GM03348 (cell line): ENCODE data around the gene TSPEAR.
"Not testable (repeated sequence)": the region's sequence is repeated elsewhere in the genome, so short reads cannot be mapped to it uniquely, and the experiment has no call there.

Experiments used
- DNase-seq: peaks from one replicate; pipeline ENCODE4 v3.0.0; 2012; ENCODE audit warnings: low spot score

TSPEAR gene

DNA sequence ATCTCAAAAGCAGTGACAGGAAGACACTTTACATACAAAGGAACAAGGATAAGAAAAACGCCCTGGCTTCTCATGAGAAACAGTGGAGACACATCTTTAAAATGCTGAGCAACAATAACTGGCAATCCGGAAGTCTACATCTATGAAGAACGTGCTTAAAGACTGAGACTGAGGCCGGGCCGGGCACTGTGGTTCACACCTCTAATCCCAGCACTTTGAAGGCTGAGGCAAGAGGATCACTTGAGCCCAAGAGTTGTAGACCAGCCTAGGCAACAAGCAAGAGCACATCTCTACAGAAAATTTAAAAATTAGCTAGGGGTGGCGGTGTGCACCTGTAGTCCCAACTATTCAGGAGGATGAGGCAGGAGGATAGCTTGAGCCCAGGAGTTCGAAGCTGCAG, 27.3 kb downstream of the TSPEAR start:
- DNase-seq, result no peak

DNA sequence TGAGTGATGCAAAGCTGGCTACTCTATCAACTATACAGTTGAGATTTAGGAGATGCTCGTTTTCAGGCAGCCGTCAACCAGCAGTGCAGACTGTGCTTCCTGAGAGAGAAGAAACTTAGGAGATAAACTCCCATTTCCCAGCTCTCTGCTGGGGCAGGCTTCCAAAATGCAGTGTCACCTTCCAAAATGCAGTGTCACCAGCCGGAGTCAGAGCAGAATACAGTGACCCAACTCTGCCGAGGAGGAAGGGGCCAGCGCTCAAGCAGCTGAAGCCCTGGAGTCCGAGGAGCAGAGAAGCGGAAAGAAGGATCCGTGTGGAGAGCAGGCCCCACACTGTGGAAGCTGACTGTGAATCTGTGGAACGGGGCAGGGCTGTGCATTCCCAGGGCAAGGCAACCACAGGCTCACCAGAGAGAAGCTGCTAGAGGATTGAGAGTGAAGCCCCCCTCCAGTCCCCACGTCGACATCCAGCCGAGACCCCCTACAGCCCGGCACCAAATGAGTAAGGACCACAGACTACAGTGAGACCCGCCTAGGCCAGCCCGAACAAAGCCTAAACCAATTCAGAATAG, 28.7 kb downstream of the TSPEAR start:
- DNase-seq, result no peak

DNA sequence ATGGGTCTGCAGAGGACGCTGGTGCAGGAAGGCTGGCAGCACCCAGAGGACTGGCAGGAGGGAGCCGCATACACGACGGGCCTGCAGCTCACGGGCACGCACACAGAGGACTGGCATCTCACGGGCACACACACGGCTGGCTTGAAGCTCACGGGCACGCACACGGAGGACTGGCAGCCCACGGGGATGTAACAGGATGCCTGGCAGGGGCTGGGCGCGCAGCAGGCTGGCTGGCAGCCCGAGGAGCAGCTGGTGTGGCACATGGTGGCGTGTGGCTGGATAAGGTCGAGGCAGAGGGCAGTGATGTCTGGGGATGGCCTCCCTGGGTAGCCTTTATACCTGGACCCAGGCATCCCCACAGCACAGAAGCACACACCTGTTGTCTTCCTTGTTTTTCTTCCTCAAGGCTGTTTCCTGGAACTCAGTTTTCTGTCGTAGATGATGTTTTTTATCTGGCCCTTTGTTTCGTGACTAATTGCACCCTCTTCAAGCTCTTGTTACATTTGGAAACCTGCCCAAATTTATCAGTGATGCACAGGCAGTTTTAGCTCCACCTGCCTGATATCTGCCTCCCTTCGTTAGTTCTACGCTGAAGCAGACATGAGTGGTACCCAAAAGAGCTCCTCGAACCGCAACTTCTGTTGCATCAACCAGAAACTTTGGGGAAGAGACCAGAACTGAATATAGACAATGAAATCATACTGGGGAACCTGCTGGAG, 29.4 kb downstream of the TSPEAR start, which contains the start of gene KRTAP12-1:
Gene KRTAP12-1 (minus strand): TSS at position 303 of the 719 bp plus-strand sequence. CDS start 40 bp downstream, at position 263.
- DNase-seq, result no peak

DNA sequence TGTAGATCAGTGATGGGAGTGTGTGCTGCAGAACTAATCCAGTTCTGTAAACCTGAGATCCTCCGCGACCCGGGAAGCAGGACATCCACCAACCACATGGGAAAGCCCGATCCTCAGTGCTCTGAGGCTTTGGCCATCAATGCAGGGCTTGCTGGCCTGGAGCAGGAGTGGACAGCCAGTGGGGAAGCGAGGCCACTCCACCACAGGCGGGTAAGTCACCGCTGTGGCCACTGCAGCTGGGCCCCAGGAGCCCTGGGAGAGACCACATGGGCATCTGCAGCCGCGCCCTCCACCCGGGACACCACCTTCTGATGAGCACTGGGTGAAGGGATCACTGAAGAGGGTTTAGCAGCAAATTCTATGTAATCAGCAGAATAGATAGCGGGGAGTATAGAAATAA, 30.2 kb downstream of the TSPEAR start:
- no peak for DNase-seq

DNA sequence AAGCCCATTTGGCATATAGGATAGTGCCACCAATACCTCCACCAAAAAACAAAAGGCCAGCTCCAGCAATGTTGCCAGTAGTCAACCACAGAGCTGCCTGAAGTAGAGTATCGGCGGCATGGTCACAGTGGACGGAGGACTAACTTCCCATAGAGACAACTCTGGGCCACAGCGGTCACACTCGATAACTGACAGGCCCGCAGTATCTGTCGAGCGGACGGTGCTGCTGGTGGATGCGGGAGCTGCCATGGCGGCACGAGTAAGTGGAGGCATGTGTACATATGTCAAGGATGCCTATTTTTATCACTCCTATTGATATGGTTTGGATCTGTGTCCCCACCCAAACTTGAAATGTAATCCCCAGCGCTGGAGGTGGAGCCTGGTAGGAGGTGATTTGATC, 33.5 kb downstream of the TSPEAR start:
- no peak for DNase-seq

DNA sequence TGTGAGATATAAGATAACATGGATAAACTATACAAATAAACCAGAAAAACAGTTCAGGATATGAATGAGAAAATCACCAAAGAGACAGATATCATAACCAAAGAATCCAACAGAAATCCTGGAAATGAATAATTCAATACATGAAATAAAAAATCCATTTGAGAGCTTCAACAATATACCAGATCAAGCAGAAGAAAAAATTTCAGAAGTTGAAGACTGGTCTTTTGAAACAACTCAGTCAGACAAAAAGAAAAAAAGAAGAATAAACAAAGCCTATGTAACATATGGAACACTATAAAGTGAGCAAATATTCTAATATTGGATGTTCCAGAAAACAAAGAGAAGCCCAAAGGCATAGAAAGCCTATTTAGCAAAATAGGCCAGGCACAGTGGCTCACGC, 39.5 kb downstream of the TSPEAR start:
- no peak for DNase-seq

DNA sequence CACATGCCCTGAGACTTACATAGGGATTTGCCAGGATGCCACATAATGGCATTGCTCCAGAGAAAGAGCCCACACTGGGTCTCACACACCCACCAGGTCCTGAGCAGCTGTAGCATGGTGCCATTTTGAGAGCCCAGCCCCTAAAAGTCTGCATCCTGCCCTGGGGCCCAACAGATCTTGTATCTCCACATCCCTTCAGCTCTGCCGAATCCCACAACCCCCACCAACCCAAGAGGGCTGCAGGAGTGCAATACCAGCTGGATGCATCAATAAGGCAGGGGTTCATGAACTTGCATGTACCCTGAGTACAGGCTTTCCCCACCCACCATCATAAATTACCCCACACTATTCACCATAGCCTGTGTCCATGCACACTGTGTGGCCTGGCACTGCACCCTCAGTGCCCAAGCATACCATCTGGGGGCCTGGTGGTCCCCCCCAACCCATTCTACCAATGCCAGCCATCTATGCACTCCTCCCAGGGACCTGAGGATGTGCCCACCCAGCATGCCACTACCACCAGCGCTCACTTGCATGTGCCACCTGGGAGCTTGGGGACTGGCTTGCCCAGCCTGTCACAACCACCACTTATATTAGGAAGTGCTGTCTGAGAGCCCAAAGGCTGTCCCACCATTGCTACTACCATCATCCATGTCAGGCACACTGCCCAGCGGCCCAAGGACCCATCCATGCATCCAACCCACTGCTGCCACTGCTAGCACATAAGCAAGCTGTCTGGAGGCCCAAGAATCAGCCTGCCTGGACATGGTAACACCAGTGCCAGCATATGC, 40.5 kb downstream of the TSPEAR start:
- DNase-seq, result no peak

DNA sequence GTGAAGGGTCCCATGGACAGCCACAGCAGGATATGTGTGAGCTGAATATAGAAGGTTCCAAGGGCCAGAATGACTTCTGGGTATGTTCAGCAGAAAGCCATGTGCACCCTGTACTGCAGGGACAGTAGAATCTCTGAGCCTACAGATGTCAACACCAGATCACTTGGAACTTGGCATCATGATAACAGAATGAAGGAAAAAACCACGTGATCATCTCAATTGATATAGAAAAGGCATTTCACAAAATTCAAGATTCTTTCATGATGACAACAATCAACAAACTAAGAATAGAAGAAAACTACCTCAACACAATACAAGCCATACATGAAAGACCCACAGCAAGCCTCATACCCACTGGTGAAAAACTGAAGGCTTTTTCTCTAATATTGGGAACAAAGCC, 43.8 kb downstream of the TSPEAR start:
- DNase-seq, result no peak

DNA sequence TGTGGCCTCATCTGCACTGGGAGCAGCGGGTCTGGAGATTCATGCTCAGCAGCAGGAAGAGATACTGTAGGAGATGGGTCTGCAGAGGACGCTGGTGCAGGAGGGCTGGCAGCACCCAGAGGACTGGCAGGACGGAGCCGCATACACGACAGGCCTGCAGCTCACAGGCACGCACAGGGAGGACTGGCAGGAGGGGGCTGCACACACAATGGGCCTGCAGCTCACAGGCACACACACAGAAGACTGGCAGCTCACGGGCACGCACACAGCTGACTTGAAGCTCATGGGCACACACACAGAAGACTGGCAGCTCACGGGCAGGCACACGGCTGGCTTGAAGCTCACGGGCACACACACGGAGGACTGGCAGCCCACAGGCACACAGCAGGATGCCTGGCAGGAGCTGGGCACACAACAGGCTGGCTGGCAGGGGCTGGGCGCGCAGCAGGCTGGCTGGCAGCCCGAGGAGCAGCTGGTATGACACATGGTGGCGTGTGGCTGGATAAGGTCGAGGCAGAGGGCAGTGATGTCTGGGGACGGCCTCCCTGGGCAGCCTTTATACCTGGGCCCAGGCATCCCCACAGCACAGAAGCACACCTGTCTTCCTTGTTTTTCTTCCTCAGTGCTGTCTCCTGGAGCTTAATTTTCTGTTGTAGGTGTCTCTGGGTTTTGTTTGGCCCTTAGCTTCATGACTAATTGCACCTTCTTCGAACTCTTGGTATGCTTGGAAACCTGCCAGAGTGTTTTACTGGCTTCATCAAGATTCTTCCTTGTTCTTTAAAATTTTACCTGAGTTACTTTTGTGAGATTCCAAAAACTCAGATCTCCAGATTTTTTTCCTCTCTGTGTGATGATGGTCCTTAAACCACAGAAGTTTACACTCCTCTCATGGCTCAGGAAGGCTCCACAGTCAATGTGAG, 44.7 kb downstream of the TSPEAR start, which contains the start of gene KRTAP12-2:
Gene KRTAP12-2 (minus strand): TSS at position 527 of the 920 bp plus-strand sequence. CDS start 41 bp downstream, at position 486.
- DNase-seq, result no peak

DNA sequence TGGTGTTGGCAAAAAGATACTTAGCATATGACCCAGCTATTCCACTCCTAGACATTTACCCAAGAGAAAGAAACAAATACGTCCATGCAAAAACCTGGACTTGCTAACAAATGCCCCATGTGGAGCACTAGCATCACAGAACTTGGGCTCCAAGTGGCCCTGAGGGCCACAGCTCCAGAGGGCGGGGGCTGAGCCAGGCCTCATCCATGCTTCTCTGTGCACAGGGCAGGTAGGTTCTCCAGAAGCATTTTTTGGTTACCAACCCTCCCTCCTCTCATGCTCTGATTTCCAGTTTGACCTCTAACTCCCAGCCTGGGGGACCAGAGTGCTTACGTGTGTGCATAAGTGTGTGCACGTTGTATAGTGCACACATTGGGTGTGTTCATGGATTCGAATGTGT, 46.7 kb downstream of the TSPEAR start:
- no peak for DNase-seq

DNA sequence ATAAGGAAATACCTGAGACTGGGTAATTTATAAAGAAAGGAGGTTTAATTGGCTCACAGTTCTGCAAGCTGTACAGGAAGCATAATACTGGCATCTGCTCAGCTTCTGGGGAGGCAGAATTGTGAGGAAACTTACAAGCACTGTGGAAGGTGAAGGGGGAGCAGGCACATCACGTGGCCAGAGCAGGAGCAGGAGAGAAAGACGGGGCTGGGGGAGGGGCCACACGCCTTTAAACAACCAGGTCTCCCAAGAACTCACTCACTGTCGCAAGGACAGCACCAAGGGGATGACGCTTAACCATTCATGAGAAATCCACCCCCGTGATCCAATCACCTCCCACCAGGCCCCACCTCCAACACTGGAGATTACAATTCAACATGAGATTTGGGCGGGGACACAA, 49.8 kb downstream of the TSPEAR start:
- DNase-seq, result not testable (repeated sequence)

DNA sequence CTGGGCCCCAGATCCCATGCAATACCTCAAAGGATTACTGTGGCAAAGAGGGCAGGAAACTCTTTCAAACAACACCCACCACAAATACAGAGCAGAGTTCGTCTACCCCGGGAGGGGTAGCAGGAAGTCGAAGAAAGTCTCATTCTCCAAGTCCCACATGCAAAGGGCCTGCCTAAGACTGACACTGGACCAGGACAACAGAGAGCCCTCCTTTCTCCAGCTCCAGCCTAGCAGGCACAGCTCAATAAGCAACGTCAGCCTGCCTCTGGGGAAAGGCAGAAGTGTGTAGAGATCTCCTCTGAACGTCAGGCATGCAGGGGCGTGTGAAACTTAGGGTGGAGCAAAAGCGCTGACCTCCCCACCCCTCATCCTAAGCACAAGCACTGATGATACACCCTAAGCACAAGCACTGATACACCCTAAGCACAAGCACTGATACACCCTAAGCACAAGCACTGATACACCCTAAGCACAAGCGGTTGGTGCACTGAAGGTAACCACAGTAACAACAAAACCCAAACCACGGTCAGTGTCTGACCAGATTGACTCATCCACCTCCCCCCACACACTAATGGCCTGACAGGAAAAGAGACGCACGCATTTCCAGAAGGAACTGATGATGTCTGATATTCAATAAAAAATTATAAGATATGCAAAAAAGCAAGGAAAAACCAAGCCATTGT, 52.3 kb downstream of the TSPEAR start:
- no peak for DNase-seq

DNA sequence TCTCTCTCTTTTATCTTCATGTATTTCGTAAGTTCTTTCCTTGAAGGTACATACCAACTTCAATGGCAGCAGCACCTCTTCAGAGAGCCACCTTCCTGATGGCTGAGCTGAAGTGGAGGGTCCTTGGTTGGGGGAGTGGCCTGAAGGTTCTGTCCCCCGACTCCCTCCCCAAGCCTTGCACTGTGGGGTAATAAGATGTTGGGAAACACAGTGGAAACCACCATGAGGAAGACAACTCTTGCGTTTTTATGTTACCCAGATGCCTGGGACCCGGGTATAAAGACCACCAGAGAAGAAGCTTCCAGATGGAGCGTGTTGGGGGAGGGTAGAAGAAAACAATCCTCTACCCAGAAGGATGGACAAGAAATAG, 52.8 kb downstream of the TSPEAR start:
- no peak for DNase-seq

DNA sequence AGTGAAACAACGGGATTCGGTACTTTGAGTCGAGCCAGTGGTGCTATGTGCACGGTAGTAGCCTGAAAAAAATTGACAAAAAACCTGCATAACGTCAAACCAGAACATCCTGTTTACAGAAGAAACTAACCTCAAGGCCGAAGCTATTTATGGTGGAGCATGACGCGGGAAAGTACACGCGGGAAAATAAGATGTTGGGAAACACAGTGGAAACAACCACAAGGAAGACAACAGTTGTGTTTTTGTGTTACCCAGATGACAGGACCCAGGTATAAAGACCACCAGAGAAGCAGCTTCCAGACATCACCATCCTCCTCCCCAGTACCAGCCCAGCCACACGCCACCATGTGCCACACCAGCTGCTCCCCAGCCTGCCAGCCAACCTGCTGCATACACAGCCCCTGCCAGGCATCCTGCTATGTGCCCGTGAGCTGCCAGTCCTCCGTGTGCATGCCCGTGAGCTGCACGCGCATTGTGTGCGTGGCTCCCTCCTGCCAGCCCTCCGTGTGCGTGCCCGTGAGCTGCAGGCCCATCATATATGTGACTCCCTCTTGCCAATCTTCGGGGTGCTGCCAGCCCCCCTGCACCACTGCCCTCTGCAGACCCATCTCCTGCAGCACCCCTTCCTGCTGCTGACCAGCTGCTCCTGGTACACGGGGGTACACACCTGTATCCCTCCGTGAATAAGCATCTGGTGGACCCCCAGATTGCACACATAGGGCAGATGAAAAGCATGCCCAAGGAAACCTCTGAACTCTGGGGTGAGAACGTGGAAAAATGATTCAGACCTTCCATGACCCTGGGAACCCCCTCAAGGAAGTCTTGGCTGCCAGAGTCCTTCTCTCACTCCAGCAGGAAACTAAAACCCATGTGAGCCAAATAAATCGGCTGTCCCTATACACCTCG, 53.5 kb downstream of the TSPEAR start, which contains the start of gene KRTAP12-3:
Gene KRTAP12-3 (plus strand): TSS at position 298 of the 906 bp plus-strand sequence. CDS start 48 bp downstream, at position 346.
- no peak for DNase-seq

DNA sequence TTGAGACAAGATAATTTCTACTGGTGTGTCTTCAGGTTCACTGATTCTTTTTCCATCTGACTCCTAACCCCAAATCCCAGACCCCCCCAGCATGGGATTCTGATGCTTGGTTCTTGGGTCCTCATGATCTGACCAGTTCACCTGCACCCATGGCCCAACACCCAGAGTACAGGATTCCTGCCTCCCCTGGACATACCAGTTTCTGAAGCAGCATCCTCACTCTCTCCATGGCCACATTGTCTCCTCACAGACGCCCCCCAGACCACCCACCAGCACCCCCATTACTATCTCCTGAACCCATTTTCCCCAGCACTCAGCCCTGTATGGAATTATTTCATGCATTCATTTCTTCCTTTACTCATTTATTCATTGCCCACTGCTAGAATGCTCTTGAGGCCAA, 54.5 kb downstream of the TSPEAR start:
- no peak for DNase-seq

DNA sequence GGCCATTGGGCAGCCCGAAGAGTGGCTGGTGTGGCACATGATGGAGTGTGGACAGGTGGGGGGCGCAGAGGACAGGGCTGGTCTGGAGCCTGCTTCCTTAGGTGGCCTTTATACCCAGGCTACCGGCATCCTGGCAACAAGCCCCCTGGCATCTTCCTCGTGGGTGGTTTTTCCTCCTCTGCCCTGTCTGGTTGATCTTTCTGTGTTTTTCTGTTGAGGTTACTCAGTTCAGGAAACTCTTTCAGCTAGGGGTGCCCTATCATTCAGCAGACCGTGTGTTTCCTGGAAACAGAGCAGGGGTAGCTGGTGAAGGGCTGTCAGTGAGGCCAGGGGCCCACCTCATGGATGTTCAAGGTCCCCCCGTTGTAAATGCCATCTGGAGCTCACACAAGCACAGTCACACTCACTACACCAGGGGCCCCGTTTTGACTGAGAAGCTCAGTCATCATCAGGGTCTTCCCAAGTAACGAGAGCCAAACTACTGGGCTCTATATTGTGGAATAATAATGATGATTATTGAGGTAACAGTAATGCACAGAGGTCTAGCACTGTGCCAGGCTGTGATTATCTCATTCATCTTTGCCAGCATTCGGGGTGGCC, 56.7 kb downstream of the TSPEAR start, which contains the start of gene KRTAP12-4:
Gene KRTAP12-4 (minus strand): TSS at position 84 of the 600 bp plus-strand sequence. CDS start 45 bp downstream, at position 39.
- DNase-seq, result no peak

DNA sequence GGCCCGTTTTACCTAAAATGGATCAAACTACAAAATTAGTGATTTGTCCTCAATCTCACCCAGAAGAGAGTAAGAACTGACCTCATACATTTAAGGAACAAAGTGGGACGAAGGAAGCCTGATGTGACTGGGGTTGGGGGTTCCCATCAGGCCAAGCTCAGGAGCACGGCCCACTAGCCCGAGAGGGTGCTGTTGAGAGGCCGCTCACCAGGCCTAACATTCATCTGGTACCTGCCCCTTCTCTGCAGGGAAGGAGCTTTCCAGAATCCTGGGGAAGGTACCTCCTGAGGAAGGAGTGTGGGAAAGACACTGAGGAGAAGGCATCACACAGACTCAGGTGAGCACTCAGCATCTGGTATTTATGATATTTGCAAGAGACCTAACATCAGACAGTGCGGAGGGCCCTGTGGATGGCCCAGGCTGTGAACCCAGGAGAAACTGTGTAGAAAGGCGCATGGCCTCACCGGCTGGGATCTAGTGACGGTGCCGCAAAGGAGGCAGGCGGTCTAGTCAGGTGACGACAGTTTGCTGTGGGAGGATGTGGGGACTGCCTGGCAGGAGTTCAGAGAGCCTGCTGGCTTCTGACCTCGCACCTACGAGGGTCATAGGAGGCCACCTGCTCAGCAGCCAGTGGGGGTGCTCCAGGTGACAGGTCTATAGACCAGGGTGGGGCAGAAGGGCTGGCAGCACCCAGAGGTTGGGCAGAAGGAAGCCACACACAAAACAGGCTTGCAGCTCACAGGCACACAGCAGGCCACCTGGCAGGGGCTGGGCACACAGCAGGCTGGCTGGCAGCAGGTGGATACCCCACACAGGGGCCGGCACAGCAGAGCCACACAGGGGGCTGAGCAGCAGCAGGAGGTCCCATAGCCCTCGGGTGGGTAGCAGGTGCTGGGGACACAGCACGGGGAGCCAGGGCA, 57.5 kb downstream of the TSPEAR start:
- no peak for DNase-seq

DNA sequence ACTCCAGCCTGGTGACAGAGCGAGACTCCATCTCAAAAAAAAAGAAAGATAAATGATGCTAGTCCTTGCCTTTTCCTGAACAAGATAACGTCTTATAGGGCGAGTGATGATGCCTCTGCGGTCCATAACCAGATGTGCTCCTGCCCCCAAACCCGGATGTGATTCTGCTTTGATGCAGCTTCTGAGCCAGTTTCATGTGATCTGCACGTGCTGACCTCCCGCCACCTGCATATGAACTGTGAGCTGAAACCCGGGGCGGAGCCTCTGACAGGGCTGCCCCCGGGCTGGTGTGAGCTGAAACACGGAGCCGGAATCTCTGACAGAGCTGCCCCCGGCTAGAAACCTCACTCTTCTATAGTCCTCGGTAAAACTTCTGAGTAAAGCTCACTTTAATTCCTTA, 58.2 kb downstream of the TSPEAR start:
- DNase-seq, result no peak
